ENCODE data around the gene DEPDC5. TPM values are rescaled to one million over a fixed set of nuclear protein-coding genes. Genes with fewer than 3 reads are reported as not detected.
"Not testable (repeated sequence)": the region's sequence is repeated elsewhere in the genome, so short reads cannot be mapped to it uniquely, and the experiment has no call there.

DEPDC5 gene
- total RNA-seq, 1 donor from 2014 or later = 28.7 TPM

DNA sequence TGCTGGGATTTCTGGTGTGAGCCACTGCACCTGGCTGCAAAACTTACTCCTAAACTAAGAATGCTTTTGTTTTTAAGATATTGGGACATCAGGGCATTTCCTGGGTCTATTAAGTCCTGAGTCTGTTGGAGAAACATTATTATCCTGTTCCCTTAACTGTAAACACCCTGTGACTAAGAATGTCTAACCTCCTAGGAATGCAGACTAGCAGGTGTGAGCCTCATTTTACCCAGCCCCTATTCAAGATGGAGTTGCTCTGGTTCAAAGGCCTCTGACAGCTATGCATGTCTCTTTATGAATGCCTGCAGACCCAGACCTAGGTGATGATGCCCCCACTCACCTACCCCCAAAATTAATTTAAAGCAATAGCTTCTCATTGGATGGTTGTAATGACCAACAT is 46.2 kb downstream of the DEPDC5 start:
- Histone ChIP-seq H3K36me3 (peaks cover 0 to 60% of the 10 kb centered on the region in 2 donors), H3K9me3 (no peaks in the 10 kb centered on the region), H3K4me1 (no peaks in the 10 kb centered on the region), H3K4me3 (no peak overlapping the region), H3K27me3 (no peaks in the 10 kb centered on the region), H3K27ac (no peak overlapping the region)
- intact Hi-C loops (cut with DNase I) = no loop called here
- TF ChIP-seq POLR2AphosphoS5 (IDR thresholded peaks at IDR 0.05; ENCODE audit: insufficient read depth in 1 of 2, low read depth in 1 of 2) = peak in 1 of 2 donors; percentile 35
- TF ChIP-seq POLR2A (IDR thresholded peaks at IDR 0.05) = no peak
- TF ChIP-seq, protein P1, sequence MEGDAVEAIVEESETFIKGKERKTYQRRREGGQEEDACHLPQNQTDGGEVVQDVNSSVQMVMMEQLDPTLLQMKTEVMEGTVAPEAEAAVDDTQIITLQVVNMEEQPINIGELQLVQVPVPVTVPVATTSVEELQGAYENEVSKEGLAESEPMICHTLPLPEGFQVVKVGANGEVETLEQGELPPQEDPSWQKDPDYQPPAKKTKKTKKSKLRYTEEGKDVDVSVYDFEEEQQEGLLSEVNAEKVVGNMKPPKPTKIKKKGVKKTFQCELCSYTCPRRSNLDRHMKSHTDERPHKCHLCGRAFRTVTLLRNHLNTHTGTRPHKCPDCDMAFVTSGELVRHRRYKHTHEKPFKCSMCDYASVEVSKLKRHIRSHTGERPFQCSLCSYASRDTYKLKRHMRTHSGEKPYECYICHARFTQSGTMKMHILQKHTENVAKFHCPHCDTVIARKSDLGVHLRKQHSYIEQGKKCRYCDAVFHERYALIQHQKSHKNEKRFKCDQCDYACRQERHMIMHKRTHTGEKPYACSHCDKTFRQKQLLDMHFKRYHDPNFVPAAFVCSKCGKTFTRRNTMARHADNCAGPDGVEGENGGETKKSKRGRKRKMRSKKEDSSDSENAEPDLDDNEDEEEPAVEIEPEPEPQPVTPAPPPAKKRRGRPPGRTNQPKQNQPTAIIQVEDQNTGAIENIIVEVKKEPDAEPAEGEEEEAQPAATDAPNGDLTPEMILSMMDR (IDR thresholded peaks at IDR 0.05) = no peak
- no peak for DNase-seq (ENCODE audit: extremely low spot score in 2 of 2)

DNA sequence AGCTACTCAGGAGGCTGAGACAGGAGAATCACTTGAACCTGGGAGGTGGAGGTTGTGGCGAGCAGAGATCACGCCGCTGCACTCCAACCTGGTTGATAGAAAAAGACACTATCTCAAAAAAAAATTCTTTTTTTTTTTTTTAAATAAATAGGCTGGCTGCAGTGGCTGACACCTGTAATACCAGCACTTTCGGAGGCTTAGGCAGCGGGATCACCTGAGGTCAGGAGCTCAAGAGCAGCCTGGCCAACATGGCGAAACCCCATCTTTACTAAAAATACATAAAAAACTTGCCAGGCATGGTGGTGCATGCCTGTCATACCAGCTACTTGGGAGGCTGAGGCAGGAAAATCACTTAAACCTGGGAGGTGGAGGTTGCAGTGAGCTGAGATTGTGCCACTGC is 47.0 kb downstream of the DEPDC5 start:
- H3K36me3 ChIP-seq = peaks cover 0 to 68% of the 10 kb centered on the region in 2 donors
- H3K4me1 ChIP-seq; intact Hi-C loops (cut with DNase I); H3K9me3 ChIP-seq; H3K27me3 ChIP-seq; DNase-seq (ENCODE audit: extremely low spot score in 2 of 2); H3K4me3 ChIP-seq; H3K27ac ChIP-seq: not testable (repeated sequence)

DNA sequence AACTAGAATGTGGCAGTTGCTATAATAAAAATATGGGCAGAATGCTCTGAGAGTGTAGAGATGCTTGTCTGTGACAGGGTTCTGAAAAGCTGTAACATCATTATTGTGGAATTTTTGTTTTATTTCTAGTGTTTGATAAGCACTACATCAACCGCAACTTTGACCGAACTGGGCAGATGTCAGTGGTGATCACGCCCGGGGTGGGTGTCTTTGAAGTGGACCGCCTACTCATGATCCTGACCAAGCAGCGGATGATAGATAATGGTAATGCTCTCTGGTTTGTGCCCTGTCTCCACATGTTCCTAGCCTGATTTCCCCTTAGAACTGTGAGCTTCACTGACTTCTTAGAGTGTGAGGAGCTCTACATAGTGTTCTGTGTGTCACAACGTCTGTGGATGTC is 48.8 kb downstream of the DEPDC5 start:
- H3K36me3 ChIP-seq = peaks cover 0 to 78% of the 10 kb centered on the region in 2 donors

DNA sequence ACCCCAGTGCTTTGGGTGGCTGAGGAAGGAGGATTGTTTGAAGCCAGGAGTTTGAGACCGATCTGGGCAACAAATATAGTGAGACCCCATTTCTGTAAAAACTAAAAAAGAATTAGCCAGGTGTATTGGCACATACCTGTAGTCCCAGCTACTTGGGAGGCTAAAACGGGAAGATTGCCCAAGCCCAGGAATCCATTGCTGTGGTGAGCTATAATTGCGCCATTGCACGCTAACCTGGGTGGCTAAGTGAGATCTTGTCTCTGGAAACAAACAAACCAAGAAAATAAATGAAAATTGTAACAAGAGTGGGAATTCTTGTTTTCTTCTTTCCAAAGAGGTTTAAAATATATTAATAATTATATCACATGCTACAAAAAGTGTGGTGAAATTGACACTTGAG is 52.9 kb downstream of the DEPDC5 start:
- peaks cover 0 to 73% of the 10 kb centered on the region in 2 donors for H3K36me3 ChIP-seq
- H3K4me1 ChIP-seq = no peaks in the 10 kb centered on the region
- H3K4me3 ChIP-seq = no peak overlapping the region
- no peak overlapping the region for H3K27ac ChIP-seq
- intact Hi-C loops (cut with DNase I) = no loop called here
- TF ChIP-seq, protein P1 (IDR thresholded peaks at IDR 0.05) = no peak
- TF ChIP-seq POLR2AphosphoS5 (IDR thresholded peaks at IDR 0.05; ENCODE audit: insufficient read depth in 1 of 2, low read depth in 1 of 2) = no peak
- no peak for TF ChIP-seq POLR2A (IDR thresholded peaks at IDR 0.05)
- no peak for DNase-seq (ENCODE audit: extremely low spot score in 2 of 2)
- no peaks in the 10 kb centered on the region for H3K9me3 ChIP-seq
- no peaks in the 10 kb centered on the region for H3K27me3 ChIP-seq

More for the DNA sequence above, 48.8 kb downstream of the DEPDC5 start:
- DNase-seq (ENCODE audit: extremely low spot score in 2 of 2) = no peak
- Histone ChIP-seq H3K4me1 (no peaks in the 10 kb centered on the region), H3K27me3 (no peaks in the 10 kb centered on the region), H3K27ac (no peak overlapping the region), H3K4me3 (no peak overlapping the region), H3K9me3 (no peaks in the 10 kb centered on the region)
- no peak for TF ChIP-seq POLR2AphosphoS5 (IDR thresholded peaks at IDR 0.05; ENCODE audit: insufficient read depth in 1 of 2, low read depth in 1 of 2)
- TF ChIP-seq POLR2A (IDR thresholded peaks at IDR 0.05) = no peak
- TF ChIP-seq, protein P1 (IDR thresholded peaks at IDR 0.05) = no peak
- intact Hi-C loops (cut with DNase I) = no loop called here

DNA sequence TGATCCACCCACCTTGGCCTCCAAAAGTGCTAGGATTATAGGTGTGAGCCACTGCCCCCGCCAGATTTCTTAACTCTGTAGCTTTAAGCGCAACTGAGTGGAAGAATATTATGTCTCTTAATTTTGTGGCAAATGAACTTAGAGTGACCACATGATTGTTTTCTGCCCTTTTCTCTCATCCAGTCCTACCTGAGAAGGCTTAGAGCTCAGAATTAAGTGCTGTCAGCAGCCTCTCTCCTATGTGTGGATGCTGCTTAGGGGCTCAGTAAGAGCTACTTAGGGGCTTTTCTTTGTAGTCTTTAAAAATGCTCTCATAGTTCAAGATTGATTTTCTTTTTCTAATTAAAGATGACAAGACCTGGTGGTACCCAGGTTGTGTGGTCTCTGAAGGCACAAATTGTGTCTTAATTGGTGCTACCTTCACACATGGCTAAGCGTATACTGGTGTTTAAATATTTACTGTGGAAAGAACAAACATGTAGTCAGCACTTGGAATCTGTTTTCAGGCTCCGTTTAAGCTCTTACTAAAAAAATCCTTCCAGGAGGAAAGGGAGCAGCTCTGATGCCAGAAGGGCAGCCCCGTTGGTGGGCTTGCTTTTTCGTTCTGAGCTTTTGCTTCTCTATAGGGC is 59.3 kb downstream of the DEPDC5 start:
- no peak overlapping the region for H3K27ac ChIP-seq
- intact Hi-C loops (cut with DNase I) = no loop called here
- no peaks in the 10 kb centered on the region for H3K4me1 ChIP-seq
- H3K36me3 ChIP-seq = peaks cover 0 to 58% of the 10 kb centered on the region in 2 donors
- no peak overlapping the region for H3K4me3 ChIP-seq
- DNase-seq (ENCODE audit: extremely low spot score in 2 of 2) = no peak
- TF ChIP-seq POLR2AphosphoS5 (IDR thresholded peaks at IDR 0.05; ENCODE audit: insufficient read depth in 1 of 2, low read depth in 1 of 2) (no peak), POLR2A (IDR thresholded peaks at IDR 0.05) (no peak)
- TF ChIP-seq, protein P1 (IDR thresholded peaks at IDR 0.05) = no peak
- H3K9me3 ChIP-seq = no peaks in the 10 kb centered on the region
- no peaks in the 10 kb centered on the region for H3K27me3 ChIP-seq

DNA sequence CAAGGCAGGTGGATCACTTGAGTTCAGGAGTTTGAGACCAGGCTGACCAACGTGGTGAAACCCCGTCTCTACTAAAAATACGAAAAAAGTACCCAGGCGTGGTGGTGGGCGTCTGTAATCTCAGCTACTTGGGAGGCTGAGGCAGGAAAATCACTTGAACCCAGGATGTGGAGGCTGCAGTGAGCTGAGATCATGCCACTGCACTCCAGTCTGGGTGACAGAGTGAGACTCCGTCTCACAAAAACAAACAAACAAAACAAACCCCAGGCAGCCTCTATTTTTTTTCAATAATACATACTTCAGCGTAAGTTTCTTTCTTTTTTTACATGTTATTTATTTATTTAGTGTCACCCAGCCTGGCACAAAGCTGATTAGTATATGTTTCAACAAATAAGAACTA is 60.1 kb downstream of the DEPDC5 start:
- H3K9me3 ChIP-seq; DNase-seq (ENCODE audit: extremely low spot score in 2 of 2); H3K27me3 ChIP-seq; intact Hi-C loops (cut with DNase I); H3K27ac ChIP-seq; H3K4me1 ChIP-seq; H3K4me3 ChIP-seq: not testable (repeated sequence)
- peaks cover 0 to 66% of the 10 kb centered on the region in 2 donors for H3K36me3 ChIP-seq

Measured in vagina (tissue), 2 donors.